HCT116 (cell line): Measurements from ENCODE around the gene WDR37.

Experiments
- CBX3 ChIP-seq: IDR thresholded peaks from 2 replicates; pipeline ENCODE4 v1.6.1; 2012; ENCODE audit warnings: low read depth
- CEBPB ChIP-seq: IDR thresholded peaks from 2 replicates; pipeline ENCODE4 v1.6.1; 2012; ENCODE audit warnings: low read depth
- ELF1 ChIP-seq: IDR thresholded peaks from 2 replicates; pipeline ENCODE4 v1.6.1; 2012; ENCODE audit warnings: low read depth, borderline replicate concordance
- EZH2 ChIP-seq: fragments of 200-600 bp; sonication (generic); IDR thresholded peaks from 2 replicates; pipeline ENCODE4 v1.6.1; 2017; ENCODE audit warnings: antibody characterized with exemption, mixed run types
- MAX ChIP-seq: IDR thresholded peaks from 2 replicates; pipeline ENCODE4 v1.6.1; 2012
- POLR2A ChIP-seq: IDR thresholded peaks from 2 replicates; pipeline ENCODE4 v1.7.0; 2011; ENCODE audit warnings: borderline replicate concordance; ENCODE audit not compliant: insufficient read depth, insufficient read length; ENCODE audit errors: extremely low read depth
- REST ChIP-seq: IDR thresholded peaks from 2 replicates; pipeline ENCODE4 v1.6.1; 2012; ENCODE audit warnings: low read depth
- SIN3A ChIP-seq: IDR thresholded peaks from 2 replicates; pipeline ENCODE4 v1.6.1; 2012; ENCODE audit warnings: low read depth
- YY1 ChIP-seq: IDR thresholded peaks from 2 replicates; pipeline ENCODE4 v1.6.1; 2011; ENCODE audit warnings: low read length, low read depth, moderate library complexity, mild to moderate bottlenecking; ENCODE audit not compliant: insufficient replicate concordance; ENCODE audit errors: extremely low read depth
- TF ChIP-seq, protein P1 (sequence below), 3 experiments: fragments of 200-600 bp in 1 of 3; sonication (generic) in 1 of 3; IDR thresholded peaks in 2 of 3; conservative IDR thresholded peaks in 1 of 3; 2 replicates each; pipeline ENCODE4 v1.5.1; 2012 to 2017; ENCODE audit warnings: low read depth in 2 of 3, low read length in 2 of 3, antibody characterized with exemption in 1 of 3, borderline replicate concordance in 1 of 3, control low read depth in 1 of 3, mild to moderate bottlenecking in 1 of 3, mixed read lengths in 1 of 3, mixed run types in 1 of 3, moderate library complexity in 1 of 3; ENCODE audit not compliant: insufficient read depth in 1 of 3
- TF ChIP-seq, protein P2 (sequence below): IDR thresholded peaks from 2 replicates; pipeline ENCODE4 v1.6.1; 2011; ENCODE audit warnings: mild to moderate bottlenecking, low read length, moderate library complexity; ENCODE audit not compliant: insufficient replicate concordance; ENCODE audit errors: extremely low read depth
- TF ChIP-seq, protein P3 (sequence below): IDR thresholded peaks from 2 replicates; pipeline ENCODE4 v1.6.1; 2012

DNA sequence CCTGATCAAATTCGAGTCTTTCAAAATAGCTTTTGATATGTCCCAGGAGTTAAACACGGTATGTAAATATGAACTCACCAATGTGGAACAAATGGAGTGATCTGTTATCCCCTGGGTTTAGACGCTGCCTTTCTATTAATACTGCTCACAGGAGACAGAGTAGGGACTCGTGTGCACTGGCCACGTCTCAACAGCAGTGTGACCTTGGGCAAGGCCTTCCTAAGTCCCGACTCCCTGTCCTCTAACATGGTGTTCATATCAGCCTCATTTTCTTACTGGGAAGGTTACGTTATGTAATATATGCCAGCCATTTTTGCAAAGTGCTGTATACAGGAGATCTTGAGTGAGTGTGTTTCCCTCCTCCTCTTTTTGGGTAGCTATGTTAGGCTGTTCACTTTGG lies 1.8 kb downstream of the WDR37 start:
- no peak for TF ChIP-seq POLR2A
- TF ChIP-seq, protein P1, sequence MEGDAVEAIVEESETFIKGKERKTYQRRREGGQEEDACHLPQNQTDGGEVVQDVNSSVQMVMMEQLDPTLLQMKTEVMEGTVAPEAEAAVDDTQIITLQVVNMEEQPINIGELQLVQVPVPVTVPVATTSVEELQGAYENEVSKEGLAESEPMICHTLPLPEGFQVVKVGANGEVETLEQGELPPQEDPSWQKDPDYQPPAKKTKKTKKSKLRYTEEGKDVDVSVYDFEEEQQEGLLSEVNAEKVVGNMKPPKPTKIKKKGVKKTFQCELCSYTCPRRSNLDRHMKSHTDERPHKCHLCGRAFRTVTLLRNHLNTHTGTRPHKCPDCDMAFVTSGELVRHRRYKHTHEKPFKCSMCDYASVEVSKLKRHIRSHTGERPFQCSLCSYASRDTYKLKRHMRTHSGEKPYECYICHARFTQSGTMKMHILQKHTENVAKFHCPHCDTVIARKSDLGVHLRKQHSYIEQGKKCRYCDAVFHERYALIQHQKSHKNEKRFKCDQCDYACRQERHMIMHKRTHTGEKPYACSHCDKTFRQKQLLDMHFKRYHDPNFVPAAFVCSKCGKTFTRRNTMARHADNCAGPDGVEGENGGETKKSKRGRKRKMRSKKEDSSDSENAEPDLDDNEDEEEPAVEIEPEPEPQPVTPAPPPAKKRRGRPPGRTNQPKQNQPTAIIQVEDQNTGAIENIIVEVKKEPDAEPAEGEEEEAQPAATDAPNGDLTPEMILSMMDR (IDR thresholded peaks at IDR 0.05 in 2 of 3, conservative IDR thresholded peaks at IDR 0.05 in 1 of 3; ENCODE audit: borderline replicate concordance in 1 of 3, insufficient read depth in 1 of 3, low read depth in 2 of 3, low read length in 2 of 3), result no peak
- no peak for TF ChIP-seq MAX
- no peak for TF ChIP-seq YY1
- TF ChIP-seq CEBPB, result no peak
- no peak for TF ChIP-seq CBX3
- TF ChIP-seq EZH2, result no peak
- TF ChIP-seq REST, result no peak
- TF ChIP-seq SIN3A, result no peak
- no peak for TF ChIP-seq ELF1
- TF ChIP-seq, protein P2, sequence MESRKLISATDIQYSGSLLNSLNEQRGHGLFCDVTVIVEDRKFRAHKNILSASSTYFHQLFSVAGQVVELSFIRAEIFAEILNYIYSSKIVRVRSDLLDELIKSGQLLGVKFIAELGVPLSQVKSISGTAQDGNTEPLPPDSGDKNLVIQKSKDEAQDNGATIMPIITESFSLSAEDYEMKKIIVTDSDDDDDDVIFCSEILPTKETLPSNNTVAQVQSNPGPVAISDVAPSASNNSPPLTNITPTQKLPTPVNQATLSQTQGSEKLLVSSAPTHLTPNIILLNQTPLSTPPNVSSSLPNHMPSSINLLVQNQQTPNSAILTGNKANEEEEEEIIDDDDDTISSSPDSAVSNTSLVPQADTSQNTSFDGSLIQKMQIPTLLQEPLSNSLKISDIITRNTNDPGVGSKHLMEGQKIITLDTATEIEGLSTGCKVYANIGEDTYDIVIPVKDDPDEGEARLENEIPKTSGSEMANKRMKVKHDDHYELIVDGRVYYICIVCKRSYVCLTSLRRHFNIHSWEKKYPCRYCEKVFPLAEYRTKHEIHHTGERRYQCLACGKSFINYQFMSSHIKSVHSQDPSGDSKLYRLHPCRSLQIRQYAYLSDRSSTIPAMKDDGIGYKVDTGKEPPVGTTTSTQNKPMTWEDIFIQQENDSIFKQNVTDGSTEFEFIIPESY, result no peak
- TF ChIP-seq, protein P3, sequence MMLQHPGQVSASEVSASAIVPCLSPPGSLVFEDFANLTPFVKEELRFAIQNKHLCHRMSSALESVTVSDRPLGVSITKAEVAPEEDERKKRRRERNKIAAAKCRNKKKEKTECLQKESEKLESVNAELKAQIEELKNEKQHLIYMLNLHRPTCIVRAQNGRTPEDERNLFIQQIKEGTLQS, result no peak
